Hindlimb muscle (tissue), 1 donor: Measurements from ENCODE around the gene SEC22C. TPM values are rescaled to one million over a fixed set of nuclear protein-coding genes. Genes with fewer than 3 reads are reported as not detected.

ENCODE experiments used
- DNase-seq: peaks from one replicate; pipeline ENCODE4 v3.0.0-alpha.2; 2013
- polyA plus RNA-seq: library from polyadenylated mRNA; unstranded; fragments of 120-200 nt; gene quantifications from one replicate; pipeline ENCODE4 v1.2.1, GENCODE V29; 2013; ENCODE audit not compliant: insufficient read length

SEC22C gene
- polyA plus RNA-seq, 1 donor, result 18.9 TPM

- no peak for DNase-seq
Measured at GRCh38 chr3:42510325-42510724, 71.4 kb downstream of the SEC22C start.

GRCh38 chr3:42509111-42509510 is 72.7 kb downstream of the SEC22C start:
- no peak for DNase-seq

- DNase-seq, result no peak
Measured at GRCh38 chr3:42508562-42508961, 73.2 kb downstream of the SEC22C start.

- DNase-seq, result no peak
Measured at GRCh38 chr3:42507761-42508335, 73.9 kb downstream of the SEC22C start.

- DNase-seq, result no peak
Measured at GRCh38 chr3:42507252-42507651, 74.5 kb downstream of the SEC22C start.

- no peak for DNase-seq
Measured at GRCh38 chr3:42505849-42506410, 75.8 kb downstream of the SEC22C start.

GRCh38 chr3:42505128-42505848 is 76.5 kb downstream of the SEC22C start:
- DNase-seq, result no peak

GRCh38 chr3:42504334-42505127 is 77.2 kb downstream of the SEC22C start:
- DNase-seq, result no peak

GRCh38 chr3:42503957-42504333 is 77.8 kb downstream of the SEC22C start:
- no peak for DNase-seq

GRCh38 chr3:42503251-42503924 is 78.4 kb downstream of the SEC22C start:
- DNase-seq, result no peak

GRCh38 chr3:42502429-42503250 is 79.1 kb downstream of the SEC22C start, which contains the start of gene VIPR1:
Gene VIPR1, plus strand, starts transcription at chr3:42502643. Its CDS starts 93 bp downstream, at chr3:42502736.
- DNase-seq, result no peak

- no peak for DNase-seq
Measured at GRCh38 chr3:42501681-42502428, 79.9 kb downstream of the SEC22C start.

- DNase-seq, result no peak
Measured at GRCh38 chr3:42501321-42501680, 80.5 kb downstream of the SEC22C start.

- no peak for DNase-seq
Measured at GRCh38 chr3:42500909-42501308, 80.9 kb downstream of the SEC22C start.

GRCh38 chr3:42500091-42500490 is 81.7 kb downstream of the SEC22C start:
- no peak for DNase-seq

- no peak for DNase-seq
Measured at GRCh38 chr3:42499478-42499871, 82.3 kb downstream of the SEC22C start.

GRCh38 chr3:42498791-42499477 is 82.8 kb downstream of the SEC22C start:
- no peak for DNase-seq

- DNase-seq, result no peak
Measured at GRCh38 chr3:42498034-42498433, 83.7 kb downstream of the SEC22C start.
